ENCODE measurements around the gene C10orf90.

C10orf90 gene

DNA sequence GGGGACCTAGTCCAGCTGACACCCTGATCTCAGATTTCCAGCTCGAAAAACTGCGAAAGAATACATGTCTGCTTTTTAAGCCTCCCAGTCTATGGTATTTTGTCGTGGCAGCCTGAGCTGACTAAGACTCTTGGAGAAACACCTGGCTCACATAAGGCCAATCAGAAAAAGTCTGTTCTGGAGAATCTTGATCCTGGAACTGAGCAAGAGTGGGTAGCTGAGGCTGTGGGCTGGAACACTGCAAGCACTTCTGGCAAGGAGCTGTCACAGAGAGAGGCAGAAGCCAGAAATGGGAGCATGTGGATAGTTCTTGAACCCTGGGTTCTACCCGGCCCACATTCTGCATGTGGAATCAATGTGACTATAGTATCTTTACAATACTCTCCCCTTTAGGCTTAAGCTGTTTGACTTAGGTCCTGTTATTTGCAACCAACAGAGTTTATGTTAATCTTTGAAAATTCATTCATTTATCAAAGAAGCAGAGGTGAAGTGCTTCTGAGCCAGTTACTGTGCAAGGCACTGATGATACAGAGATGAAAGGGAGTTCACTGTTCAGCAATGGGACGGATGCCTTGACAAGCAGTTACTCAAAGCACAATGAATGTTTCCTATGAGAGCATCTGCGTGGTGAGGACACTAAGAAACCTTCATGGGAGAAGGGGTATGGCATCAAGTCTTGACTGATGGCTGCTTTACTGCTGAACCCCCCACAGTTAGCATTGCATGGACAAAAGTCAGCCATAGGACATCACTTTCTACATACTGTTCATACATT is 4.4 kb upstream of the C10orf90 start:
- peak; percentile 85 for DNase-seq

GRCh38 chr10:126673565-126673964 is 3.1 kb upstream of the C10orf90 start:
- peak; percentile 29 for DNase-seq

DNA sequence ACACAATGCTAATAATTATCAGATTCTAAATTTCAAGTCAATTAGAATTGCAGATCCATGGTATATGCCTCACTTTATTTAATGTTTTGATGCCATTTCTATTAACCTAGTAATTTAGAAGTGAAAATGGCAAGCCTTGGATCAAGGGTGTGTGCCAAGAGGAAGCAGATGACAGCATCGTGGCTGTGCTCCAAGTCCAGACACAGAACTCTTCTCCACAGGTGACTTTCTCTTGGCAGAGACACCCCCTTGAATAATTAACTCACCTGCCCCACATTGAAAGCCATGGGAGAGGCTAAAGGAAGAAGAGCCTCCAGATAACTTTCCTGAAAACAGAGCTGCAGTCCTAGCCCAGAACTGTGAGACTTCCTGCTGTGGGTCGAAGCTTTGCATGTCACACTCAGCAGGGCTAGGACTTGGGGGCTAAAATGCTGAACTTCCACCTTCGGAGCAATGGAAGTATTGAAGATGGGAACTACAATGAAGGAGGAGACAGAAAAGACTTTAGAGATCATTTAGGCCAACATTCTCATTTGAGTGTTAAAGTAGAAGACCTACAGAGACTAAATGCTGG is 996 bp upstream of the C10orf90 start:
- peak; percentile 20 for DNase-seq

- DNase-seq: no peak
These were observed 385 bp upstream of the C10orf90 start for GRCh38 chr10:126670895-126671261.

- no peak for DNase-seq
These were observed 1.3 kb downstream of the C10orf90 start for GRCh38 chr10:126669168-126669567.

GRCh38 chr10:126668505-126668904 is 2.0 kb downstream of the C10orf90 start:
- DNase-seq: no peak

GRCh38 chr10:126667568-126667967 is 2.9 kb downstream of the C10orf90 start:
- DNase-seq: no peak

DNA sequence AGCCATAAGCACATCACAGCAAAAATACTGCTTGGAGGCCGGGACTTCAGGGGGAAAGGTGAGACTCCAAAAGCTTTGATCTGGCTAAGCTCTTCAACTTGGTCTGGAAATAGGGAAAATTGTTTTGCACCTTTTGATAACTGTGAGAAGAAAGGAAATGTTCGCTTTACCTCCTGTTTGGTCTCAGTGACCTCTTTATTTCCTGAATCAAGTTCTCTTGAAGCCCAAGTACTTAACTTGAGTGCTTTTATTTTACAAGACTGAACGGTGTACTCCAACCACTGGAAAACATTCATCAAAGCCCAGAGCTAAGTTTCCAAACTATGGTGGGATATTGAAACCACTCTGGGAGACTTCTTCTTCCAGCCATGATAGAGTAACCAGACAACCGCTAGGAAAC is 5.3 kb downstream of the C10orf90 start:
- no peak for DNase-seq

DNA sequence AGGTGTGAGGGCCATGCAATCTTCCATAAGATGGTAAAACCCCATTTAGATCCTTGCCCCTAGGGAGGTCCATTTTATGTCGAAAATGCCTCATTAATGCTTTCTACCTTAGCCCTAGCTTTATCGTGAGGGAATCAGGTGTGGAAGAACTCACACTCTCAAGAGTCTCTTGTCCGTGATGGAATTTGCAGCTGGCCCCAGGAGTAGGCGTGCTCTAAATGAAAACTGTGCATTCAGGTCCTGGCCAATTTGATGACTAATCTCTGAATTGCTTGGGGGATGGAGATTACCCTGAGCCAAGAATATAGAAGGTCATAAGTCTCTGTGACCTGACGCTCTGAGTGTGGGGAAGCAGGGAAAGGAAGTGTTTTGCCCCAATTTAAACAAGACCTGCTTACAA is 6.6 kb downstream of the C10orf90 start:
- no peak for DNase-seq

GRCh38 chr10:126663328-126663727 is 7.2 kb downstream of the C10orf90 start:
- DNase-seq: no peak

GRCh38 chr10:126661841-126662515 is 8.5 kb downstream of the C10orf90 start:
- DNase-seq: no peak

DNA sequence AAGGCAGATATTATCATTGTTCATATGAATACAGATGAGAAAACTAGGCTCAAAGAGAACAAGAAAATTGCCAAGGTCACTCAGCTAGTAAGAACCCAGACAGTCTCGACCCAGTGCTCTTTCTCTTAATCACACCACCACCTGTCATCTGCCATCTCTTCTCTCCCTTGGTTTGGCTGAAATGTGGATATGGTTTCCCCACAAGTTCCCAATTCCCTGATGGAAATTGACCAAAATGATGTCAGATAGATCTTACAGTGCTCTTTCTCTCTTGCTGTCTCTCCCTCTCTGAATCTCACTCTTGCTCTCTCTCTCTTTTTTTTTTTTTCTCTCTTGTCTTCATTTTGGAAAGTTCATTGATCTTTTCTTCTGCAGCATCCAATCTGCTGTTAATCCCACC is 9.1 kb downstream of the C10orf90 start:
- DNase-seq: no peak

DNA sequence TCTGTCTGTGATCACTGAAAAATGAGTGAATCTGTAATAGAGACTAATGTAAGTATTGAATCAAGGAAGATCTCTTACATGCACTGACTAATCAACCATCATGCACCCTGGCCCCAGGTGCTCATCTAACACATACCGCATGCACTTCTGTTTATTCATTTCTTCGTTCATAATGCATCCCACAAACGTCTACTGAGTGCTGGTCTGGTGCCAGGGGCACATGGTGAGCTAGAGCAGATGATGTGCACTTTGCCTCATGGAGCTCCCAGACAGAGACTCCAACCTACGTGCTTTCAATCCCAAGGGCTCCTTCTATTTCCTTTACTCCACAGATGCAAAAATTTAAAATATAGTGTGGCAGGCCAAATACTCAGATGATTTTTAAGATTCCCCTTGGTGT is 10.7 kb downstream of the C10orf90 start:
- DNase-seq: peak; percentile 34

DNA sequence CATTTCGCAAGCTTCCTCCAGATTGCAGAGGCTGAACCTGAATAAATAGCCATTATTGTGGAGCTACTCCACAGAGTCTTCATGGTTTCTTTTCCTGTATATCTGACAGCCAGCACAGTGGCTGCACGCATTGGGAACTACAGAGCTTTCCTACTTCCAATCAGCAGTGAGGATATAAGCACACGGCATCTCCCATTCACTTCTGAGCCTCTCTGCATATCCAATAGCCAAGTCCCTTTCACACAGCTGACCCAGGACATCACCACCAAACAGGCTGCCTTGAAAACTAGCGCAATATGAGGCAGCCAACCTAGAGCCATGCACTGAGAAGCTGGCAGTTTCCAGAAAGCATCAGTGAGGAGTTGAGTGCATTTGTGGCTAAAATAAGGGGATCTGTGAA is 11.6 kb downstream of the C10orf90 start:
- no peak for DNase-seq

DNA sequence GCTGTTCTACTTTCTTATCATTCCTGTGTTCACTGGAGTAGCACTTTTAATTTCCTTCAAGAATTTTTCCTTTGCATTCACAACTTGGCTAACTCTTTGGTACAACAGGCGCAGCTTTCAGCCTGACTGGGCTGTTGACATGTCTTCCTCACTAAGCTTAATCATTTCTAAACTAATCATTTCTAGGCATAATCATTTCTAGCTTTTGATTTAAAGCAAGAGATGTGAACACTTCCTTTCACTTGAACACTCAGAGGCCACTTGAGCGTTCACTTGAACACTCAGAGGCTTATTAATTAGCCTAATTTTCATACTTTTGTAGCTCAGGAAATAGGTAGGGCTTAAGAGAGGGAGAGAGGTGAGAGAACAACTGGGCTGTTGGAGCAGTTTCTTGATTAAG is 15.9 kb downstream of the C10orf90 start:
- DNase-seq: no peak

DNA sequence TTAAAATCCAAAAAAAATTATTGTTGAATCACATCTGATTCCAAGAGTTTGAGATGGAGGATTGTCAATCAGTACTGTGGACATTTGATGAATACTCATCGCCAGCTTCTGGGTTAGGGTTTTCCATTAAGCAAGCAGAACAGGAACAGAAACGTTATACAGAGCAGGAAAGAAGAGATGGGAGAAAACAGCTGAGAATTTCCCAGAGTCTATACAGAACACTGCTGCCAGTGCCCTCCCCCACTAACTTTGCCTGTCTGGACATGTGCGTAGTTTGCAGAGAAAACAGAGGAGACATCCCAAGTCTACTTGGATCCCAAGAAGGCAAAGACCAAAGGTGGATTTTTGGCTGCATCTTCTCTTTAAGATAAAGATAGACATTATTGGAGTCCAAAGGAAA is 19.0 kb downstream of the C10orf90 start:
- no peak for DNase-seq

DNA sequence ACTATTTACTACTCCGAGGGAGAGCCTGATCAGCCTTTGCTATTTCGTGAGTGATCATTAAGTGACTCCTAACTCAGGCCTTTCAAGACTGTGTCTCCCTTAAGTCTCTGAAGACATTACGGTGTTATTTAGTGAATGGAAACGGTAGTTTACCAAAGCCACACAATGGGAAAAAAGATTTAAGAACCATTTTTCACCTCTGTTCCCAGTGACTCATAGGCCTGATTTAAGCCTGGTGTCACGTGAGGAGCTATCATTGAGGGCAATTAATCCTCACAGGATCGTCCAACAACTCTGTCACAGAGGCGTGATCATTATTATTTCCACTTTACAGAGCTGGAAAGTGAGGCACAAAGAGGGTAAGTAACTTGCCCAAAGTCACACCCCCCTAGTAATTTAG is 20.3 kb downstream of the C10orf90 start:
- DNase-seq: no peak

- no peak for DNase-seq
These were observed 23.4 kb downstream of the C10orf90 start for GRCh38 chr10:126647116-126647515.

DNA sequence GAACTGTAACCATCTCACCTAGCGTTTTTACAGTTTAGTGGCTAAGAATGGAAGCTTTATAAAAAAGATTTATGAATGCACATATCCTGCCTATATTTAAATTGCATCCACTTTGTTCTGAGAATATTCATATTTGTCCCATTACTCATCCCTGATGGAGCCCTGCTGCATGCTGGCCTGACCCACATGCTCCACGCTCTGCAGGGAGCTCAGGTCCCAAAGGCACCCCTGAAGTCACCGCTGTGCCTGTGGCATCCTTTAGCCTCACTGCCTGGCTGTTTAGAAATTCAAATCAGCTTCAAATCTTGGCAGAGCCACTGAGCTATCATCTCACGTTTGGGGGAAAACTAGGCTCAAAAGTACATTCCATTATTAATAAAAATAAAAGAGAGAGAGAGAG is 24.4 kb downstream of the C10orf90 start:
- DNase-seq: no peak

DNA sequence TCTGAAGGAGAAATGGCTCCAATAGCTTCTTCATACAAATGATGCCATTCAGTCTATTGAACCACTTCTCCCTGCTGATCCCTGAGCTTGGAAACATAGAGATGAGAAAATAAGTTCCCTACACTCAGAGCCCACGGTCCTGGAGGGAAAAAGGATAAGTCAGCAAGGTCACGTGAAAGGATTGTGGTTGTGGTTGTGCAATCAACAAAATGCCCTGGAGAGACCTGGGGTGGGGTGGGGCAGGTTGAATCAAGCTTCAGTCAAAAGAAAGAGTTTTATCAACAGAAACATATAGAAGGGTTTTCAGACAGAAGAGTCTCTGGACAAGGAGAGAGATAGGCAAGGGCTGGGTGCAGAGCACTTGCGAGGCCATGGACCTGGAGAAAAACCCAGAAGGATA is 30.1 kb downstream of the C10orf90 start:
- DNase-seq: no peak

DNA sequence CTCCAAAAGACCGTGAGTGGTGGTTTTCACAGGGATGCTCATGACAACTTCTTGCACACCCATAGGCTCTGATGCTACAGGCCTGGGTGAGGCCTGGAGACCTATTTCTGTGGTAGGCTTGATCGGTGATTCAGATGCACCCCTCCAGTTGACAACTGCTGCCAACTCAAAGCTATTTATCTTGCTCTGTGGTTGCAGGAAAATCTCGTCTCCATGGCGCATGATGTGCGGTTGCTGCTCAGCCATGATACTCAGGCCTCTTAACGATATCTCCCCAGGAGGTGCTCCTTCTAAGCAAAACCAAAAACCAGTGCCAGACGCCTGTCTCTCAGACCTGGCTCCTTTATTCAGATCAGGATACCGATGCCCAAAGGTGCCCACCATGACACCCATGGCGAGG is 31.4 kb downstream of the C10orf90 start:
- DNase-seq: no peak

GRCh38 chr10:126638542-126638941 is 32.0 kb downstream of the C10orf90 start:
- DNase-seq: no peak

DNA sequence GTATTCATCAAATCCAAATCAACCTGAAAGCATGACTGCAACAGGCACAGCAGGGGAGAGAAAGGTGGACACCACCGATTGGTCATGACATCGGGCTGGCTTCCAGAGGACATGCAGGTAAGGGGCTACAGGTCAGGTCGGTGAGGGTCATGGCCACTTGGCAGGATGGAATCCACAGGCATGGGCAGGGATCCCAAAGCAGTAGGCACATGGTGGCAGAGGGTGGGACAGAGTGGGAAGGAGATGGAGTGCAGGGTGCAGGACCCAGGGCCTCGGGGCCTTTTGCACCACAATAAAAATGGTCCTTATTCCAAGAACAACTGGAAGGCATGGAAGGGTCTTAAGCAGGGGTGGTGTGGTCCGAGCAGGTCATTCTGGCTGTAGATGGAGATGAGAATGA is 33.0 kb downstream of the C10orf90 start:
- no peak for DNase-seq

- DNase-seq: no peak
These were observed 35.6 kb downstream of the C10orf90 start for GRCh38 chr10:126634911-126635310.

All from NCI-H2171 treated with DMSO at 0.1 percent for 48 hours (cell line).